ENCODE measurements around the gene MTMR10. TPM values are rescaled to one million over a fixed set of nuclear protein-coding genes. Genes with fewer than 3 reads are reported as not detected.

Gene MTMR10
- total and polyA plus RNA-seq, 2 experiments from 2014 or later, result 4.3 to 11.3 TPM

GRCh38 chr15:31012455-31012854 lies 21.0 kb upstream of the MTMR10 start:
- H3K4me2 ChIP-seq, result no peak overlapping the region
- H3K27ac ChIP-seq (ENCODE audit: low read depth), result no peak overlapping the region
- ATAC-seq (no peak), DNase-seq (ENCODE audit: low spot score) (no peak)
- TF ChIP-seq REST (IDR thresholded peaks at IDR 0.05; ENCODE audit: unreplicated experiment) (no peak), ETS1 (IDR thresholded peaks at IDR 0.05) (no peak), ZNF331 (CRISPR knock-in tag; IDR thresholded peaks at IDR 0.05; ENCODE audit: low read depth) (no peak), ZNF114 (CRISPR knock-in tag; IDR thresholded peaks at IDR 0.05) (no peak), NANOG (IDR thresholded peaks at IDR 0.05; ENCODE audit: borderline replicate concordance) (no peak), JUNB (IDR thresholded peaks at IDR 0.05; ENCODE audit: unreplicated experiment) (no peak), STAT1 (IDR thresholded peaks at IDR 0.05; ENCODE audit: unreplicated experiment) (no peak), CTCF (conservative IDR thresholded peaks at IDR 0.05; ENCODE audit: low read depth in 2 of 2) (no peak), POLR2AphosphoS5 (IDR thresholded peaks at IDR 0.05; ENCODE audit: low read depth) (no peak), EZH2 (IDR thresholded peaks at IDR 0.05; ENCODE audit: low read depth, unreplicated experiment) (no peak), ZNF462 (CRISPR knock-in tag; IDR thresholded peaks at IDR 0.05) (no peak), EZH2phosphoT487 (IDR thresholded peaks at IDR 0.05; ENCODE audit: unreplicated experiment) (no peak), CREB1 (CRISPR knock-in tag; IDR thresholded peaks at IDR 0.05; ENCODE audit: low read depth) (no peak)
- H3K4me3 ChIP-seq, result no peak overlapping the region
- H2AFZ ChIP-seq, result no peak overlapping the region
- peaks cover 20% of the 10 kb centered on the region for H3K4me1 Mint-ChIP-seq
- H3K4me3 Mint-ChIP-seq, result no peak overlapping the region
- H3K36me3 Mint-ChIP-seq (ENCODE audit: low read depth), result no peaks in the 10 kb centered on the region
- no peaks in the 10 kb centered on the region for H3K79me2 ChIP-seq (replicated peaks; ENCODE audit: insufficient read depth)
- H3K27ac Mint-ChIP-seq, result no peak overlapping the region
- H4K20me1 ChIP-seq (replicated peaks; ENCODE audit: insufficient read depth), result no peaks in the 10 kb centered on the region
- no peaks in the 10 kb centered on the region for H3F3A ChIP-seq (replicated peaks; ENCODE audit: low read depth)
- no peaks in the 10 kb centered on the region for H3K9me2 ChIP-seq (ENCODE audit: insufficient read depth)
- no peaks in the 10 kb centered on the region for H3K36me3 ChIP-seq (ENCODE audit: insufficient read depth)
- H3K9me3 Mint-ChIP-seq, result no peaks in the 10 kb centered on the region; the same call in 2 of the 3 replicates
- H3K4me1 ChIP-seq (ENCODE audit: insufficient read depth), result peaks cover 10% of the 10 kb centered on the region; the same call in 1 of the 2 replicates
- no peaks in the 10 kb centered on the region for H3K27me3 ChIP-seq (ENCODE audit: insufficient read depth)
- H3K27me3 Mint-ChIP-seq (ENCODE audit: insufficient read depth, low read depth, poor library complexity), result no peaks in the 10 kb centered on the region
